Kidney (tissue), 14 donors: Measurements from ENCODE around the gene REXO4. TPM values are rescaled to one million over a fixed set of nuclear protein-coding genes. Genes with fewer than 3 reads are reported as not detected.
A peak's percentile ranks its signal among the peaks of the same experiment; 100 is the strongest.

ENCODE experiments used
- DNase-seq, 5 donors: peaks; one replicate each; pipeline ENCODE4 v3.0.0-alpha.2; 2013 to 2020
- FAIRE-seq: peaks from 2 replicates; lab custom pipeline; 2012; peaks lifted over from hg19 to GRCh38; lab: Jason Lieb, UNC
- H3K27ac ChIP-seq, 2 donors: one replicate each; pipeline ENCODE4 v1.7.0; 2013; ENCODE audit warnings: low read depth in 2 of 2, low read length in 2 of 2, inconsistent platforms in 1 of 2
- H3K27me3 ChIP-seq: one replicate; pipeline ENCODE4 v1.7.1; 2013; ENCODE audit warnings: low read length, inconsistent platforms; ENCODE audit not compliant: control insufficient read depth, insufficient read depth
- H3K36me3 ChIP-seq, 3 donors: one replicate each; pipeline versions ENCODE4 v1.7.0 to v1.7.1; 2013; ENCODE audit warnings: low read length in 3 of 3, control low read depth in 1 of 3, inconsistent platforms in 1 of 3; ENCODE audit not compliant: insufficient read depth in 3 of 3, control insufficient read depth in 2 of 3
- H3K4me1 ChIP-seq, 3 donors: one replicate each; pipeline versions ENCODE4 v1.7.0 to v1.7.1; 2013; ENCODE audit warnings: low read length in 3 of 3, inconsistent platforms in 1 of 3, low read depth in 1 of 3; ENCODE audit not compliant: control insufficient read depth in 2 of 3, insufficient read depth in 2 of 3
- H3K4me3 ChIP-seq, 3 donors: one replicate each; pipeline versions ENCODE4 v1.7.0 to v1.8.1; 2013; ENCODE audit warnings: low read length in 3 of 3, control low read depth in 1 of 3, inconsistent platforms in 1 of 3
- H3K9ac ChIP-seq, 3 donors: one replicate each; pipeline versions ENCODE4 v1.7.0 to v1.7.1; 2013; ENCODE audit warnings: low read length in 3 of 3, control low read depth in 1 of 3, inconsistent platforms in 1 of 3
- H3K9me3 ChIP-seq, 3 donors: one replicate each; pipeline versions ENCODE4 v1.7.0 to v1.7.1; 2013; ENCODE audit warnings: low read length in 3 of 3, control low read depth in 1 of 3, inconsistent platforms in 1 of 3; ENCODE audit not compliant: control insufficient read depth in 2 of 3, insufficient read depth in 1 of 3
- CTCF ChIP-seq: IDR thresholded peaks from 3 replicates; pipeline ENCODE4 v1.5.1; 2012; ENCODE audit warnings: mild to moderate bottlenecking, moderate library complexity, borderline replicate concordance; ENCODE audit not compliant: insufficient read depth; ENCODE audit errors: extremely low read depth
- intact Hi-C: fragments of 100-400 bp; cut with DNase I; formaldehyde crosslinking; loops from one replicate; pipeline ENCODE4 v1.11.1; 2022
- polyA plus RNA-seq: library from polyadenylated mRNA; stranded (reverse); fragments of 350-450 nt; fragmentation: Illumina TruSeq; extraction: RNeasy Lipid Tissue Mini Kit (QIAGEN cat#74804); gene quantifications from one replicate; pipeline ENCODE4 v1.2.3, GENCODE V29; 2014; ENCODE audit warnings: low read depth, low replicate concordance; ENCODE audit not compliant: insufficient read depth
- total RNA-seq: library from RNA; stranded (reverse); fragmentation: NEBNext Ultra II Directional; extraction: Animal tissue kit (Norgen Biotek cat#: 25700); gene quantifications from one replicate; pipeline ENCODE4 v1.2.1, GENCODE V29; 2021
- donor health status: control.
- donor health status: control.
- donor health status: control.
- donor health status: control.
- donor health status: control.
- donor health status: DM: yes; HTN: yes; CAD: no.
- donor health status: Normal renal cell carcinoma (clear cell type).

Gene REXO4
- total and polyA plus RNA-seq, 2 donors from 2014 or later: 17.5 to 18.6 TPM

- intact Hi-C loops: no loop called here
Observed at GRCh38 chr9:133455936-133456335, 38.1 kb upstream of the REXO4 start.

GRCh38 chr9:133454943-133455673 lies 37.3 kb upstream of the REXO4 start:
- no peaks in the 10 kb centered on the region for H3K9me3 ChIP-seq
- intact Hi-C loops: no loop called here
- H3K9ac ChIP-seq: no peak overlapping the region
- H3K27me3 ChIP-seq: no peaks in the 10 kb centered on the region
- H3K4me3 ChIP-seq: no peak overlapping the region
- TF ChIP-seq CTCF: no peak
- no peak overlapping the region for H3K27ac ChIP-seq
- H3K36me3 ChIP-seq: no peaks in the 10 kb centered on the region
- FAIRE-seq (no peak), DNase-seq (peak in 1 of 5 donors; percentile 71)
- no peaks in the 10 kb centered on the region for H3K4me1 ChIP-seq

More at GRCh38 chr9:133455936-133456335, 38.1 kb upstream of the REXO4 start:
- no peak overlapping the region for H3K4me3 ChIP-seq
- no peaks in the 10 kb centered on the region for H3K27me3 ChIP-seq
- H3K36me3 ChIP-seq: no peaks in the 10 kb centered on the region
- H3K27ac ChIP-seq: no peak overlapping the region
- FAIRE-seq: no peak
- DNase-seq: no peak
- peaks cover 0 to 3% (median 3%) of the 10 kb centered on the region in 3 donors for H3K4me1 ChIP-seq
- TF ChIP-seq CTCF: no peak
- no peaks in the 10 kb centered on the region for H3K9me3 ChIP-seq
- H3K9ac ChIP-seq: no peak overlapping the region

GRCh38 chr9:133454325-133454724 lies 36.5 kb upstream of the REXO4 start:
- Histone ChIP-seq H3K4me3 (no peak overlapping the region), H3K27ac (no peak overlapping the region), H3K4me1 (peaks cover 0 to 2% (median 0%) of the 10 kb centered on the region in 3 donors), H3K27me3 (no peaks in the 10 kb centered on the region), H3K9me3 (no peaks in the 10 kb centered on the region), H3K9ac (no peak overlapping the region), H3K36me3 (no peaks in the 10 kb centered on the region)
- intact Hi-C loops: no loop called here
- DNase-seq (peak in 1 of 5 donors; percentile 70), FAIRE-seq (no peak)
- TF ChIP-seq CTCF: no peak
